ENCODE data around the gene ZNF672. TPM values are rescaled to one million over a fixed set of nuclear protein-coding genes. Genes with fewer than 3 reads are reported as not detected.

Gene ZNF672
- total RNA-seq, 1 experiment from 2014 or later = 29.1 TPM

- Histone ChIP-seq H3K9me3 (no peaks in the 10 kb centered on the region), H3K36me3 (ENCODE audit: control insufficient read depth, insufficient read depth, low read length) (no peaks in the 10 kb centered on the region), H3K27me3 (replicated peaks; ENCODE audit: control insufficient read depth, insufficient read depth, low read length) (no peaks in the 10 kb centered on the region), H3K4me3 (ENCODE audit: low read depth, low read length) (no peak overlapping the region), H3K4me1 (no peaks in the 10 kb centered on the region)
- Mint-ChIP-seq H3K36me3 (ENCODE audit: insufficient read depth, unreplicated experiment) (peaks cover 43% of the 10 kb centered on the region), H3K27me3 (ENCODE audit: insufficient read depth, unreplicated experiment) (no peaks in the 10 kb centered on the region), H3K27ac (ENCODE audit: unreplicated experiment) (no peak overlapping the region), H3K4me1 (ENCODE audit: low read depth, unreplicated experiment) (no peaks in the 10 kb centered on the region), H3K9me3 (ENCODE audit: unreplicated experiment) (no peaks in the 10 kb centered on the region), H3K4me3 (ENCODE audit: unreplicated experiment) (no peak overlapping the region)
- ChIA-PET POLR2A (interaction anchor here (0.6 kb wide), 1 partner anchor 40 kb away, joined by 5 read pairs; the partner anchor contains the start of gene ZNF692), CTCF (interaction anchor here (0.6 kb wide), 1 partner anchor 79 kb away, joined by 3 read pairs; no protein-coding TSS in a partner anchor)
- no TSS peak for BruUV-seq (replicated peaks)
- no peak for DNase-seq
- intact Hi-C loops (cut with micrococcal nuclease; ENCODE audit: unreplicated experiment) = no loop called here
- no peak for TF ChIP-seq CTCF (IDR thresholded peaks at IDR 0.05; ENCODE audit: insufficient read depth in 1 of 2, low read depth in 1 of 2, low read length in 1 of 2, severe bottlenecking in 1 of 2, unreplicated experiment in 1 of 2)
Measured at GRCh38 chr1:248818505-248819374, 19.3 kb upstream of the ZNF672 start.

GRCh38 chr1:248820041-248820585 lies 17.9 kb upstream of the ZNF672 start:
- Mint-ChIP-seq H3K4me3 (ENCODE audit: unreplicated experiment) (no peak overlapping the region), H3K27me3 (ENCODE audit: insufficient read depth, unreplicated experiment) (no peaks in the 10 kb centered on the region), H3K27ac (ENCODE audit: unreplicated experiment) (no peak overlapping the region), H3K4me1 (ENCODE audit: low read depth, unreplicated experiment) (peaks cover 8% of the 10 kb centered on the region), H3K9me3 (ENCODE audit: unreplicated experiment) (no peaks in the 10 kb centered on the region), H3K36me3 (ENCODE audit: insufficient read depth, unreplicated experiment) (peaks cover 38% of the 10 kb centered on the region)
- CTCF ChIA-PET = interaction anchor here (0.7 kb wide), 1 partner anchor 18 kb away, joined by 5 read pairs; no protein-coding TSS in a partner anchor
- no peak for DNase-seq
- no peaks in the 10 kb centered on the region for H3K27me3 ChIP-seq (replicated peaks; ENCODE audit: control insufficient read depth, insufficient read depth, low read length)
- no peaks in the 10 kb centered on the region for H3K36me3 ChIP-seq (ENCODE audit: control insufficient read depth, insufficient read depth, low read length)
- peaks cover 4% of the 10 kb centered on the region; the same call in 1 of the 2 replicates for H3K4me1 ChIP-seq
- POLR2A ChIA-PET = no interaction called here
- intact Hi-C loops (cut with micrococcal nuclease; ENCODE audit: unreplicated experiment) = no loop called here
- BruUV-seq (replicated peaks) = no TSS peak
- H3K9me3 ChIP-seq = no peaks in the 10 kb centered on the region
- H3K4me3 ChIP-seq (ENCODE audit: low read depth, low read length) = no peak overlapping the region
- no peak for TF ChIP-seq CTCF (IDR thresholded peaks at IDR 0.05; ENCODE audit: insufficient read depth in 1 of 2, low read depth in 1 of 2, low read length in 1 of 2, severe bottlenecking in 1 of 2, unreplicated experiment in 1 of 2)

GRCh38 chr1:248821101-248821500 lies 16.9 kb upstream of the ZNF672 start:
- no peaks in the 10 kb centered on the region for H3K9me3 Mint-ChIP-seq (ENCODE audit: unreplicated experiment)

More at GRCh38 chr1:248821101-248821500, 16.9 kb upstream of the ZNF672 start:
- no peak overlapping the region for H3K27ac Mint-ChIP-seq (ENCODE audit: unreplicated experiment)
- intact Hi-C loops (cut with micrococcal nuclease; ENCODE audit: unreplicated experiment) = no loop called here
- Histone ChIP-seq H3K9me3 (no peaks in the 10 kb centered on the region), H3K27me3 (replicated peaks; ENCODE audit: control insufficient read depth, insufficient read depth, low read length) (no peaks in the 10 kb centered on the region), H3K36me3 (ENCODE audit: control insufficient read depth, insufficient read depth, low read length) (no peaks in the 10 kb centered on the region), H3K4me1 (peaks cover 5% of the 10 kb centered on the region; the same call in 1 of the 2 replicates), H3K4me3 (ENCODE audit: low read depth, low read length) (no peak overlapping the region)
- H3K4me1 Mint-ChIP-seq (ENCODE audit: low read depth, unreplicated experiment) = peaks cover 8% of the 10 kb centered on the region
- H3K27me3 Mint-ChIP-seq (ENCODE audit: insufficient read depth, unreplicated experiment) = no peaks in the 10 kb centered on the region
- no peak for DNase-seq
- BruUV-seq (replicated peaks) = no TSS peak
- ChIA-PET CTCF (no interaction called here), POLR2A (no interaction called here)
- no peak for TF ChIP-seq CTCF (IDR thresholded peaks at IDR 0.05; ENCODE audit: insufficient read depth in 1 of 2, low read depth in 1 of 2, low read length in 1 of 2, severe bottlenecking in 1 of 2, unreplicated experiment in 1 of 2)
- H3K4me3 Mint-ChIP-seq (ENCODE audit: unreplicated experiment) = no peak overlapping the region
- peaks cover 31% of the 10 kb centered on the region for H3K36me3 Mint-ChIP-seq (ENCODE audit: insufficient read depth, unreplicated experiment)

Data from Caco-2 (cell line).